Measurements from ENCODE around the gene BMP6. TPM values are rescaled to one million over a fixed set of nuclear protein-coding genes. Genes with fewer than 3 reads are reported as not detected.

Gene BMP6
- total RNA-seq, 3 donors from 2014 or later = 3.5 to 11.1 (median 6.2) TPM

DNA sequence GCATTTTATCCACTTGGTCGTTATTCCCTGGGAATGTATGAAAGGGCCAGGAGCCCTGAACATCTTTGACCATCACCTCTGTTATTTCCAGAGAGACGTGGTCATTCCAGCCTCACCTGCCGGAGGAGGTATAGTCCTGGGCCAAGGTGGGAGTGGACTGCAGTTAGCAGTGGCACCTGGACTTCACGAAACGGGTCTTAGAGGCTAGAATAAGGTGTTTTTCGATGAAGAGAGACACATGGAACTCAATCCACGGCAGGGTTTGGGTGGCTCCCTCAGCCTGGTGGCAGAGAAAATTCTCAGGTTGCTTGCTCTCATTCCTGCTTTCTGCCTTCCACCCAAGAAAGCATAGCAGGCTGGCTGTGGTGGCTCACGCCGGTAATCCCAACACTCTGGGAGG, 48.0 kb downstream of the BMP6 start:
- Histone ChIP-seq H3K27ac (no peak overlapping the region), H3K36me3 (no peaks in the 10 kb centered on the region)
- DNase-seq (ENCODE audit: low spot score in 2 of 2) = no peak

DNA sequence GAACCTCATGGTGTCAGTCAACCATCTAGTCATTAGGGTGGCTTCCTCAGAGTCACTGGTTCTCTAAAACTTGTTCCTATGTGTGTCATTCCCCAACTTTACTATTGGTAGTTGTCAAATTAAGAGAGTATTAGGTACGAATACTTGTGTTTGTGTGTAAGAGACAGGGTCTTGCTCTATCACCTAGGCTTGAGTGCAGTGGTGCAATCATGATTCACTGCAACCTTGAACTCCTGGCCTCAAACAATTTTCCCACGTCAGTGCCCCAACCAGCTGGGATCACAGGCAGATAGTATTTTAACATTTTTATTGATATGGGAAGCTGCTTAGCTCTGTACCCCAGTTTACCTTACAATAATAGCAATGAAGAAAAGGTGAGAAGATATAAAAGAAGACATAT, 50.6 kb downstream of the BMP6 start:
- Histone ChIP-seq H3K4me1 (no peaks in the 10 kb centered on the region), H3K36me3 (no peaks in the 10 kb centered on the region), H3K4me3 (no peak overlapping the region), H3K27ac (no peak overlapping the region), H3K27me3 (no peaks in the 10 kb centered on the region), H3K9me3 (no peaks in the 10 kb centered on the region)
- intact Hi-C loops (cut with DNase I; ENCODE audit: low total_unique reads) = no loop called here
- TF ChIP-seq, protein P1, sequence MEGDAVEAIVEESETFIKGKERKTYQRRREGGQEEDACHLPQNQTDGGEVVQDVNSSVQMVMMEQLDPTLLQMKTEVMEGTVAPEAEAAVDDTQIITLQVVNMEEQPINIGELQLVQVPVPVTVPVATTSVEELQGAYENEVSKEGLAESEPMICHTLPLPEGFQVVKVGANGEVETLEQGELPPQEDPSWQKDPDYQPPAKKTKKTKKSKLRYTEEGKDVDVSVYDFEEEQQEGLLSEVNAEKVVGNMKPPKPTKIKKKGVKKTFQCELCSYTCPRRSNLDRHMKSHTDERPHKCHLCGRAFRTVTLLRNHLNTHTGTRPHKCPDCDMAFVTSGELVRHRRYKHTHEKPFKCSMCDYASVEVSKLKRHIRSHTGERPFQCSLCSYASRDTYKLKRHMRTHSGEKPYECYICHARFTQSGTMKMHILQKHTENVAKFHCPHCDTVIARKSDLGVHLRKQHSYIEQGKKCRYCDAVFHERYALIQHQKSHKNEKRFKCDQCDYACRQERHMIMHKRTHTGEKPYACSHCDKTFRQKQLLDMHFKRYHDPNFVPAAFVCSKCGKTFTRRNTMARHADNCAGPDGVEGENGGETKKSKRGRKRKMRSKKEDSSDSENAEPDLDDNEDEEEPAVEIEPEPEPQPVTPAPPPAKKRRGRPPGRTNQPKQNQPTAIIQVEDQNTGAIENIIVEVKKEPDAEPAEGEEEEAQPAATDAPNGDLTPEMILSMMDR (IDR thresholded peaks at IDR 0.05) = no peak
- TF ChIP-seq POLR2AphosphoS5 (IDR thresholded peaks at IDR 0.05) (no peak), POLR2A (IDR thresholded peaks at IDR 0.05) (no peak)
- no peak for DNase-seq (ENCODE audit: low spot score in 2 of 2)

More for the DNA sequence above, 48.0 kb downstream of the BMP6 start:
- intact Hi-C loops (cut with DNase I; ENCODE audit: low total_unique reads) = no loop called here
- H3K4me3 ChIP-seq = no peak overlapping the region
- no peaks in the 10 kb centered on the region for H3K27me3 ChIP-seq
- no peaks in the 10 kb centered on the region for H3K9me3 ChIP-seq
- no peaks in the 10 kb centered on the region for H3K4me1 ChIP-seq
- TF ChIP-seq POLR2AphosphoS5 (IDR thresholded peaks at IDR 0.05) (no peak), POLR2A (IDR thresholded peaks at IDR 0.05) (no peak)
- TF ChIP-seq, protein P1 (IDR thresholded peaks at IDR 0.05) = no peak

DNA sequence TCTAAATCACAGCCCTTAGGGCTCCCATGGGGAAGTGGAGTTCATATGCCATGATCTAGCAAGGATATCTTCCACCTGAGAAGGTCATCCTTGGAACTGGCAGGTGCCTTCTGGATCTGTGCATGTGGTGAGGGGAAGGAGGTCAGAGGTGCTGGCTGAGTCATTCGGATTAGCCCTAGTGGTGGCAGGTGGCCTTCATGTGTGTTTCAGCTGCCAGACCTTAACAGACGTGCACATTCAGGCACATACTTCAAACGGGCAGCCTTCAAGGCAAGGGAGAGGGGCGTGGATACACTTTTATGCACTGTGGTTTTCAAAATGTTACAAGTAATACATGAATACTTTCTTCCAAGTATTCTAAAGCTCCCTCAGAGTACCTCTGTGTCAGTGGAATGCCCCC, 51.2 kb downstream of the BMP6 start:
- H3K27ac ChIP-seq = no peak overlapping the region
- no peak overlapping the region for H3K4me3 ChIP-seq
- DNase-seq (ENCODE audit: low spot score in 2 of 2) = no peak
- no peaks in the 10 kb centered on the region for H3K27me3 ChIP-seq
- intact Hi-C loops (cut with DNase I; ENCODE audit: low total_unique reads) = no loop called here
- H3K36me3 ChIP-seq = no peaks in the 10 kb centered on the region
- no peaks in the 10 kb centered on the region for H3K9me3 ChIP-seq
- TF ChIP-seq POLR2A (IDR thresholded peaks at IDR 0.05) (no peak), POLR2AphosphoS5 (IDR thresholded peaks at IDR 0.05) (no peak)
- H3K4me1 ChIP-seq = no peaks in the 10 kb centered on the region

DNA sequence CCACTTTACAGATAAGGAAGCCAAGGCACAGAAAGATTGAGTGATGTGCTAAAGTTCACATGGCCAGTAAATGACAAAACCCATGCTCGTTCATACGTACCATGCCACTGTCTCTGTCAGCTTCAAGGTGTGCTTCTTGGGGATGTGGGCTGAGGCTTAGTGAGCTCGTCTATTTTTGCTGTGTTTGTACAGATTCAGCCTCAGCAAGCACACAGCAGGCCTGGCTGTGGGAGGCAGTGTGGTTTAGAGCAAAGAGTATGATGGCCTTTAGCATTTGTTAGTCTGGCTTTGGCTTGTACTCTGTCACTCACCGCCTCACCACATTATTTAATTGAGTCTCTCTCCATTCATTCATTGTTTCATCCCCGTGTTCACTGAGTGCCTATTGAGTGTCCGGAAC, 55.3 kb downstream of the BMP6 start:
- Histone ChIP-seq H3K36me3 (no peaks in the 10 kb centered on the region), H3K4me1 (no peaks in the 10 kb centered on the region), H3K4me3 (no peak overlapping the region), H3K27me3 (no peaks in the 10 kb centered on the region), H3K9me3 (no peaks in the 10 kb centered on the region), H3K27ac (no peak overlapping the region)
- no peak for DNase-seq (ENCODE audit: low spot score in 2 of 2)
- TF ChIP-seq POLR2AphosphoS5 (IDR thresholded peaks at IDR 0.05) (no peak), POLR2A (IDR thresholded peaks at IDR 0.05) (no peak)
- TF ChIP-seq, protein P1 (IDR thresholded peaks at IDR 0.05) = no peak
- intact Hi-C loops (cut with DNase I; ENCODE audit: low total_unique reads) = no loop called here

DNA sequence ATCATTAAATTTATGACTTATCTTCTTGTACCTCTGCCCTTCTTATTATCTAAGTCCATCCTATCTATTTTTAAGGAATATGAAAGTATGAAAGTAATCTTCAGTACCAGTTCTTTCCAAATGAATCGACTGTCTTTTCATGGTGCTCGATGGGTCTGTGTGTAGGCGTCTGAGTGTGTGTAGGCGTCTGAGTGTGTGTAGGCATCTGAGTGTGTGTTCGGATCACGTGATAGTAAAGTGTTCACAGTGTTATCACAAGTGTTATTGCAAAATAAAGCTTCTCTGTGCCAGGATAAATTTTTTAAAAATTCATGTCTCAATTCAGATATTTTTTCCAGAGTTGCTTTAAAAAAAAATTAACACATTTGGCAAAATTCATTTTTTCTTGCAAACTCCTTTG, 58.3 kb downstream of the BMP6 start:
- Histone ChIP-seq H3K9me3 (no peaks in the 10 kb centered on the region), H3K27me3 (no peaks in the 10 kb centered on the region), H3K4me3 (no peak overlapping the region), H3K4me1 (peaks cover 0 to 5% of the 10 kb centered on the region in 2 donors), H3K36me3 (no peaks in the 10 kb centered on the region), H3K27ac (no peak overlapping the region)
- intact Hi-C loops (cut with DNase I; ENCODE audit: low total_unique reads) = no loop called here
- no peak for DNase-seq (ENCODE audit: low spot score in 2 of 2)
- no peak for TF ChIP-seq POLR2AphosphoS5 (IDR thresholded peaks at IDR 0.05)
- TF ChIP-seq, protein P1 (IDR thresholded peaks at IDR 0.05) = no peak
- TF ChIP-seq POLR2A (IDR thresholded peaks at IDR 0.05) = no peak

DNA sequence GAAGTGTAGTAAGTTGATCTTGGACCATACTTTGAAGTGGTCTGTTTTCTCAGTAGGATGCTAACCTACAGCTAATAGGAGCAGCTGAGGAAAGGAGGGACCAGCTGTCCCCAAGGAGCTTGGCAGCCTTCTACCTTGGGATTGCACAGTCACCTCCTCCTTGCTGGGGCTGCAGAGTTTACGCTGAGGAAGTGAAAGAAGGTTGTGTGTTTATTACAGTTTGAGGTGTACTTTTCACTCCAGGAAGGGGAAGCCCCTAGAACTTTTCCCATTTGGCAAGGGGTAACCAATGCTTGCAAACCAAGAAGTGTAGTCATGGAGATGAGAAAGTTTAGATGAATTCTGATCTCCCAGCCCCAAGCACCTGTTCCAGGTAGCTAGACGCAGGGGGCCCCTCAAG, 58.8 kb downstream of the BMP6 start:
- Histone ChIP-seq H3K4me1 (peaks cover 0 to 5% of the 10 kb centered on the region in 2 donors), H3K4me3 (no peak overlapping the region), H3K27me3 (no peaks in the 10 kb centered on the region), H3K36me3 (no peaks in the 10 kb centered on the region), H3K9me3 (no peaks in the 10 kb centered on the region), H3K27ac (no peak overlapping the region)
- TF ChIP-seq POLR2A (IDR thresholded peaks at IDR 0.05) (no peak), POLR2AphosphoS5 (IDR thresholded peaks at IDR 0.05) (no peak)
- TF ChIP-seq, protein P1 (IDR thresholded peaks at IDR 0.05) = no peak
- intact Hi-C loops (cut with DNase I; ENCODE audit: low total_unique reads) = no loop called here
- DNase-seq (ENCODE audit: low spot score in 2 of 2) = no peak

Measured in breast epithelium (tissue), 4 donors.